NCI-H2029 (cell line): ENCODE measurements around the gene ARPC1A.

Experiments
- DNase-seq: peaks from one replicate; lab custom pipeline; 2025; lab: John Stamatoyannopoulos, UW

The ARPC1A gene

DNA sequence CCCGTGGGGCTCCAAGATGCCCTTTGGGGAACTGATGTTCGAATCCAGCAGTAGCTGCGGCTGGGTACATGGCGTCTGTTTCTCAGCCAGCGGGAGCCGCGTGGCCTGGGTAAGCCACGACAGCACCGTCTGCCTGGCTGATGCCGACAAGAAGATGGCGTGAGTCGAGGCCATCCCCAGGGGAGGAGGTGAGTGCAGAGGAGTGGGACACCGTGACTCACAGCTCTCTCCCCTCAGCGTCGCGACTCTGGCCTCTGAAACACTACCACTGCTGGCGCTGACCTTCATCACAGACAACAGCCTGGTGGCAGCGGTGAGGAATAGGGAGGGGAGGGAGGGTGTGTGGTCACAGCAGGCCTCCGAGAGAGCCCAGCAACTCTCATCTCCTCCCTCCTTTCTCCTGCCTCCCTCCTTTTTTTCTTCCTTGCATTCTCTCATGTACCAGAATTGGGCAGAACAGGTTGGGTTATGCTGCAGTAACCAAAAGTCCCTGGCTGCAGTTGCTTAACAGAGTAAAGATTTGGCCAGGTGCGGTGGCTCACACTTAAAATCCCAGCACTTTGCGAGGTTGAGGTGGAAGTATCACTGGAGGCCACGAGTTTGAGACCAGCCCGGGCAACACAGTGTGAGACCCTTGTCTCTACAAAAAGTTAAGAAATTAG, 65.4 kb downstream of the ARPC1A start:
- DNase-seq: no peak

DNA sequence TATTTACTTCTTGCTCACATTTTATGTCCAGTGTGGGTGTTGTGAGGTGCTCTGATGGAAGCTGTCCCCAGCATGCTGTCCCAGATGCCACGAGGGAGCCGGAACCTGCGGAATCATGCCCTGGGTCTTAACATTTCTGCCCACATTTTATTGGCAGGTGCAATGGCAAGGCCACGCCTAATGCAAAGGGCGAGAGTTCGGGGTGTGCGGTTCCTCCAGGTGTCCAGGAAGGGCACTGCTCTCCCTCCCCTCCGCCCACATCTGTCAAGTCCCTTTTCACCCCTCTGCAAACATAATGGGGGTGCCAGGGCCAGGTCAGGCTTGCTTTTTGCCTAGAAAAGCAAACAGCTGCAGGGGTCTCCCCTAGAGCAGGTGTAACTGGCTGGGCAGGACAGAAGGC, 66.3 kb downstream of the ARPC1A start:
- DNase-seq: no peak

- peak; percentile 83 for DNase-seq
Measured at GRCh38 chr7:99392659-99393354, 67.1 kb downstream of the ARPC1A start.

DNA sequence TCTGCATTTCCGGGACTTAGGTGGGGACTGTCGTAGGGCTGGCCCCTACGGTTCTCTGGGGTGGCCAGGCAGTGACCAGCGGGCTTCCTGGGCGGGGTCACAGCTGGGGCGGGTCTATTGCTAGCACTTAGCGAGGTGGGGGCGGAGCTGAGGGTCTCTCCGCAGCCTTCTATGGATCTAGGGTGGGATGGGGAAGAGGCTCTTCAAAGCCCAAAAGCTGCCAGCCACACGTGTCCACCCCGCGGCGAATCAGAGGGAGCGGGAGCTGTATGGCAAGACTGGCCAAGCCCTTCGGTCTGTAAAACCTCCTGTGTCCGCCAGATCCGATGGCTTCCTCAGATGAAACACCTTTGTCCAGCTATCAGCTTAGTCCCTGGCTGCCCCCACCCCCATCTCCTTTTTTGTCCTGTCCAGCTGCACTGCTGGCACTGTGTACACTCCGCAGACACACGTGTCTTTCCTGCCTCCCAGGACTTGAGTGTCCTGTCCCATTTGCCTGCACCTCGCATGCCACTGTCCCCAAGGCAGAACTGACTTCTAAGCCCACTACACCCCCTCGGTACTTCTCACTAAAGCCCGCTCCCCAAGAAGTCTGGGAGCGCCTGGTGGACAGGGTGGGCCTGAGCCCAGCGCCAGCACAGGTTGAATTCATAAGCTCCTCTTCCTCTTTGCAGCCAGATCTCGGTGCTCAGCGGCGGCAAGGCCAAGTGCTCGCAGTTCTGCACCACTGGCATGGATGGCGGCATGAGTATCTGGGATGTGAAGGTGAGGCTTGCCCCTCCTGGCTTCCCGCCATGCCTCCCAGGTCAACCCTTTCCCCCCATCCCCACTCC, 67.9 kb downstream of the ARPC1A start:
- peak; percentile 65 for DNase-seq

DNA sequence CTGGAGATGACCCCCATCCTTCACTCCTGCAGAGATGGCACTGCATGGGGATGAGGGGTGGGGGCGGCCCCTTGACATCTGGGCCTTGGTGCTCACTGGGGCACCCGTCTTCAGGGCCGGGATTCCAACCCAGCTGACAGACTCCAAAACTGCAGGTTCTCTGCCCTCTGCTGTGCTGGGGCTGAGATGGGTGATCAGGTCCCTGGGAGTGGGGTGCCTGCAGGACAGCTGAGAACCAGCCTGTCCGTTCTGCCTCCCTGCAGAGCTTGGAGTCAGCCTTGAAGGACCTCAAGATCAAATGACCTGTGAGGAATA, 68.4 kb downstream of the ARPC1A start:
- no peak for DNase-seq

GRCh38 chr7:99395616-99396327, 70.1 kb downstream of the ARPC1A start:
- DNase-seq: no peak

GRCh38 chr7:99396418-99397296, 71.0 kb downstream of the ARPC1A start:
- no peak for DNase-seq

DNA sequence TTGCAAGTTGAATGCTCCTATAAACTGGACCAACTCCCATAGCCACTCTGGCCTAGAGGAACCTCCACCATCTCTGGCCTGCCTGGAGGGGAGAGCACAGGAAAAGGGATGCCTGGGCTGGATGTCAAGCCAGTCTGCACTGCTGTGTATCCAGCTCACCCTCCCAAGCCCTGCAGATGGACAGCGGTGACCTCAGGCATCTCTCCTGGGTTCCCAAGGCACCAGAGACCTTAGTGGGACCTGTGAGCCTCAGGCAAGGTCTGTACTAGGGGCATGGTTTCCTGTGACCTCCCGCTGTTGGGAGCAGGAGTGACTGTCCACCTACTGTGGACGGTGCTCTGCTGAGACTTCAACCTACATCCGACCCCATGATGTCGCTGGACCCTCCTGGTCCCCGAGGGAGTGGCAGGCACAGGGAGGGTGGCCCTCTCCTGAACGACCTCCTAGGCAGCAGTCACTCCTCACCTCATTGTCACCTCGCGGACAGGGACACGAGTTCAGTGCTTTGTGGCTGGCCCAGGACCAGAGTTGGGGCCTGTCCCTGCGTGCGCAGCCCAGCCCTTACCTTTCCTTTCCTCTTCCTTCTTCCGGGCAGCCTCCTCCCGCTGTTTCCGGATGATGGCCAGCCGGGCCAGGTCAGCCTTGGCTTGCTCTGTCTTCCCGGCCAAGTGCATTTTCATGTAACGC, 71.7 kb downstream of the ARPC1A start:
- DNase-seq: no peak

DNA sequence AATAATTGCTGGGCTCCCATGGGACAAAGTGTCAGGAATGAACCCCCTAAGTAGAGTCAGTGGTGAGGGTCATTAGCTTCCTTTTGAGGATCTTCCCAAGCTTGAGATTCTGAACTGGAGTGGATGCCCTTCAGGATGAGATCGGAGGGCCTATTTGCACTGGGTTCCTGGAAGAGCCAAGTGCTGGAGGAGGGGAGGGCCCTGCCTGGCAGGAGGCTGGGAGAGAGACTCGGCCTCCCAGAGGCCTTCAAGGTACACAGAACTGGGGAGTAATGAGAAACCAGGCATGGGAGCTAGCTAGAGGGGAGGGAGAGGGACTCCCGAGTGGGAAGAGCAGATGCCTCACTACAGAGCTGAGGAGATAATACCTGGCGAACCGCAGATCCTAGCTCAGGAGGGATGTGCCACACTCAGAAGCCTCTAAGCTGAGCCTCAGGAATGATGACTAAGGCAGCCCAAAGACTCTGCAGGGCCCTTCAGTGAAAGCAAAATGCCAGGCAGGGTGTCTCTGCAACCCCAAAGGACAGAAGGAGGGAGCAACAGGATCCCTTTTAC, 73.3 kb downstream of the ARPC1A start:
- no peak for DNase-seq

- DNase-seq: peak; percentile 41
Measured at GRCh38 chr7:99399597-99399996, 73.9 kb downstream of the ARPC1A start.

- no peak for DNase-seq
Measured at GRCh38 chr7:99402854-99403253, 77.2 kb downstream of the ARPC1A start.

GRCh38 chr7:99403764-99404163, 78.1 kb downstream of the ARPC1A start:
- DNase-seq: no peak

- DNase-seq: no peak
Measured at GRCh38 chr7:99404235-99404976, 78.7 kb downstream of the ARPC1A start.

DNA sequence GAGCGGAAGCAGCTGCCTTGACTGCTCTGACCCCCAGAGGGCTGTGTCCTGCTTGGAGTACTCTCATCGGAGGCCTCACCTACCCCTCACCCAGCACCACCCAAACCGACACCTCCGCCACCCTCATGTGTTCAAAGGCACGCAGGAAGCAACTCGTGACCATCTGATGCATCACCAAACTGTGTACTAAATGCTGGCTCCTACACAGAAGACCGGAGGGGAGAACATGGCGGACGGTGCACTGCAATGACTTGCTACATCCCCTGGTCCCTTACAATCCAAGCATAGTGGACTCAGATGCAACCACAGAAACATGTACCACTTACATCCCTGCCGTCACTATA, 79.3 kb downstream of the ARPC1A start:
- DNase-seq: no peak

DNA sequence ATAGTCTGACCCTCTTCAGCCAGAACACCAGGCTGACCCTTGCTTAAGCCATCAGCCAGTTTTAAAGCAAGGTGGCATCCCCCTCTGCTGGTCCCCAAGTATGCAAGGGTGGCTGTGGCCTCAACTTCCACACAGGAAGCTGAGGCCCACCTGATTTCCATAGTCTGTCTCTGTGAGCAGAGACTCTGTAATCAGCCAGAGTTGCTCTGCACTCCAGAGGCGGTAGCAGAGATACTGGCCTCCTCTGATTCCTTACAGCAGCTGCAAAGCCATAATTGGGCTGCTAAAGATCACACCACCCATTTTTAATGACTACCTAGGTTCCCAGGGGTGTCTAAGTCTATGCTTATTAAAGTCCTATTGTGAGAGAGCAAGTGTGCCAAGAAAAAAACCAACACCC, 80.9 kb downstream of the ARPC1A start:
- no peak for DNase-seq

DNA sequence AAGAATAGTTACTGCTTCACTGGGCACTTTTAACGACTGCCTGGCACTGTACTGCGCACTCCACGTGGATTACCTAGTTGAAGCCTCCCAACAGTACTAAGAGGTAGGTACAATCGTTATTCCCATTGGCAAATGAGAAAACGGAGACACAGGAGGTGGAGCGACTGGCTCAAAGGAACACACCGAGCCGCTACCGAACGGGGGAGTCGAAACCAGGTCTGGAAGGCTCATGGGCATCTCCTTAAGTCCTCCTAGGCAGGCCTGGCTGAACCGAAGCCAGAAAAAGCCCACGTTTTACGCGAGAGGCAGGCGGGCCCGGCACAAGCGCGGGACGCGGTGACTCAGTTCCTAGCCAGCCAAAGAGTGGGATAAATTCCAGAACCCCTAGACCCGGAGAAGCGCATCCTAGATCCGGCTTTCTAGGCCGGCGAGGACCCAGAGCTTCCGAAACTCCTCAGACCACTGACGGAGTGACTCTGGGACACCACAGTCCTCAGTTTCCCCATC, 82.2 kb downstream of the ARPC1A start:
- DNase-seq: peak; percentile 44

DNA sequence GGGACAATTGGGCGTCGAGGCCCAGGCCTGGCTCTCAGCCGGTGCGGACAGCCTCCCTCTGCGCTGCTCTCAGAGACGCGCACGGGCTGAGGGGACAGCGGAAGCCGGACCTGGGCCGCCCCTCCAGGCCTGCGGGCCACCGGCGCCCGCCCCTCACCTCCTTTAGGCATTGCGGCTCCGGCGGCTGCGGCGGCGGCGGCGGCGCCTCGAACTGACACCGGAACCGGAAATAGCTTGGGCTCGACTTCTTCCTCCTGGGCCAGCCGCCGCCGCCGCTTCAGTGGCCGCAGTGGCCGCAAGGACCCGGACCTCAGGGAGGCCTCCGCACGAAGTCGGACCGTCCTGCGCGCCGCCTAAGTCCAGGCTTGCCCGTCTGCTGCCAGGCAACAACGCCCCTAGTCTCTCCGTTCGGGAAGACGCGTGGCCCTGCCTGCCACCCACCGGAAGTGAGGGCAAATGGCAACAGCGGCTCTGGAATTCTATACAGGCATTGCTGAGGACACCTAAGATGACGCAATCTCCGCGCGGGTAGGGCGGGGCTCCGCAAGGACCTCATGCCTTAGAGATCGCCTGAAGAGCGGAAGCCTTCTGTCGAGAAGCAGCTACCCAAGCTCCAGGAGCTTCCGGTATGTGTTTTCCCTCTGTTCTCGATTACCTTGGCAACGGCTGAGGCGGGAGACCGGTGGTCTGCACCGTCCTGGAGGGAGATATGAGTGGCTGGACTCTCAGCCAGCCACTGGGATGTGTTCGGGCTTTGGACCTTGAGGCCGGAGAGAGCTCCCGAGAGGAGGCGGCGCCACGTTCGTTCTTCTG, 82.9 kb downstream of the ARPC1A start, which contains the start of the genes BUD31 and PDAP1:
TSS of gene BUD31 (plus strand) at position 591 of the 813 bp plus-strand sequence. CDS start 2,124 bp downstream, outside the sequence.
TSS of gene PDAP1 (minus strand) at position 219 of the 813 bp plus-strand sequence. CDS start at position 170, 49 bp downstream.
- peak; percentile 89 for DNase-seq

- no peak for DNase-seq
Measured at GRCh38 chr7:99409192-99409572, 83.5 kb downstream of the ARPC1A start.

DNA sequence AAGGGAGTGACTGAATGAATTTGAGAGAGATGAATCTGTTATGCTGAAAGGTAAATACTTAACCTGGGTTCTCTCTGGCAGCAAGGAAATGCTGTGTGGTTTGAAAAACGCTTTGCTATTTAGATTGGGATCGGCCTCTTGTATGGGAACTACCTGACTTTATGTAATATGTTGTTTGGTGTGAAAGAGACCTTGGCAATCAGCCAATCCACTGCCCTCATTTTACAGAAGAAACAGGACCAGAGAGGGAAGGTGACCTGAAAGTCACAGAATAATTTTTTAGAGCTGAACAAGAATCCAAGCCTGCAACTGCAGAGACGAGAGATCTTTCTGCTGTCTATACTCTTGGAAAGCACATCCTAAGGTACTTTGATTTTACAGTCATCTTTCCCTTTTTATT, 84.1 kb downstream of the ARPC1A start:
- DNase-seq: peak; percentile 16
